ENCODE data around the gene TLR9.
A peak's percentile ranks its signal among the peaks of the same experiment; 100 is the strongest.
"Not testable (repeated sequence)": the region's sequence is repeated elsewhere in the genome, so short reads cannot be mapped to it uniquely, and the experiment has no call there.

TLR9 gene

GRCh38 chr3:52225452-52226228, at the start of gene TLR9:
TSS of gene TLR9 (minus strand) at chr3:52225645. CDS start at chr3:52225529, 116 bp downstream.
- no peak for DNase-seq
- no peak for TF ChIP-seq POLR2A (IDR thresholded peaks at IDR 0.05; ENCODE audit: low read length)
- TF ChIP-seq GATA1 (IDR thresholded peaks at IDR 0.05; ENCODE audit: low read depth, low read length) = no peak

- not testable (repeated sequence) for DNase-seq
Observed at GRCh38 chr3:52274781-52275180, 49.3 kb upstream of the TLR9 start.

GRCh38 chr3:52272831-52273230, 47.4 kb upstream of the TLR9 start:
- no peak for DNase-seq
- no peak for TF ChIP-seq GATA1 (IDR thresholded peaks at IDR 0.05; ENCODE audit: low read depth, low read length)
- TF ChIP-seq POLR2A (IDR thresholded peaks at IDR 0.05; ENCODE audit: low read length) = no peak

- DNase-seq = not testable (repeated sequence)
Observed at GRCh38 chr3:52272172-52272571, 46.7 kb upstream of the TLR9 start.

GRCh38 chr3:52270252-52270754, 44.9 kb upstream of the TLR9 start:
- DNase-seq = no peak

GRCh38 chr3:52269776-52270175, 44.3 kb upstream of the TLR9 start:
- TF ChIP-seq POLR2A (IDR thresholded peaks at IDR 0.05; ENCODE audit: low read length) (no peak), GATA1 (IDR thresholded peaks at IDR 0.05; ENCODE audit: low read depth, low read length) (no peak)
- no peak for DNase-seq

More at GRCh38 chr3:52270252-52270754, 44.9 kb upstream of the TLR9 start:
- no peak for TF ChIP-seq GATA1 (IDR thresholded peaks at IDR 0.05; ENCODE audit: low read depth, low read length)
- TF ChIP-seq POLR2A (IDR thresholded peaks at IDR 0.05; ENCODE audit: low read length) = no peak

- TF ChIP-seq POLR2A (IDR thresholded peaks at IDR 0.05; ENCODE audit: low read length) (no peak), GATA1 (IDR thresholded peaks at IDR 0.05; ENCODE audit: low read depth, low read length) (no peak)
- DNase-seq = no peak
Observed at GRCh38 chr3:52268036-52268435, 42.6 kb upstream of the TLR9 start.

GRCh38 chr3:52265387-52265786, 39.9 kb upstream of the TLR9 start:
- no peak for TF ChIP-seq POLR2A (IDR thresholded peaks at IDR 0.05; ENCODE audit: low read length)
- TF ChIP-seq GATA1 (IDR thresholded peaks at IDR 0.05; ENCODE audit: low read depth, low read length) = no peak
- peak in 1 of 2 experiments; percentile 11 for DNase-seq

GRCh38 chr3:52262447-52262846, 37.0 kb upstream of the TLR9 start:
- TF ChIP-seq GATA1 (IDR thresholded peaks at IDR 0.05; ENCODE audit: low read depth, low read length) = no peak
- no peak for TF ChIP-seq POLR2A (IDR thresholded peaks at IDR 0.05; ENCODE audit: low read length)
- DNase-seq = no peak

- TF ChIP-seq POLR2A (IDR thresholded peaks at IDR 0.05; ENCODE audit: low read length) (no peak), GATA1 (IDR thresholded peaks at IDR 0.05; ENCODE audit: low read depth, low read length) (no peak)
- no peak for DNase-seq
Observed at GRCh38 chr3:52259448-52259847, 34.0 kb upstream of the TLR9 start.

- no peak for DNase-seq
- TF ChIP-seq POLR2A (IDR thresholded peaks at IDR 0.05; ENCODE audit: low read length) = no peak
- TF ChIP-seq GATA1 (IDR thresholded peaks at IDR 0.05; ENCODE audit: low read depth, low read length) = no peak
Observed at GRCh38 chr3:52259035-52259434, 33.6 kb upstream of the TLR9 start.

GRCh38 chr3:52257911-52258310, 32.5 kb upstream of the TLR9 start:
- TF ChIP-seq GATA1 (IDR thresholded peaks at IDR 0.05; ENCODE audit: low read depth, low read length) (no peak), POLR2A (IDR thresholded peaks at IDR 0.05; ENCODE audit: low read length) (no peak)
- no peak for DNase-seq

- no peak for TF ChIP-seq POLR2A (IDR thresholded peaks at IDR 0.05; ENCODE audit: low read length)
- no peak for TF ChIP-seq GATA1 (IDR thresholded peaks at IDR 0.05; ENCODE audit: low read depth, low read length)
- no peak for DNase-seq
Observed at GRCh38 chr3:52256622-52257021, 31.2 kb upstream of the TLR9 start.

GRCh38 chr3:52256159-52256558, 30.7 kb upstream of the TLR9 start:
- TF ChIP-seq POLR2A (IDR thresholded peaks at IDR 0.05; ENCODE audit: low read length) (no peak), GATA1 (IDR thresholded peaks at IDR 0.05; ENCODE audit: low read depth, low read length) (no peak)
- DNase-seq = no peak

- DNase-seq = no peak
- no peak for TF ChIP-seq POLR2A (IDR thresholded peaks at IDR 0.05; ENCODE audit: low read length)
- TF ChIP-seq GATA1 (IDR thresholded peaks at IDR 0.05; ENCODE audit: low read depth, low read length) = no peak
Observed at GRCh38 chr3:52254608-52255007, 29.2 kb upstream of the TLR9 start.

All from erythroblast (primary cell).